IPS DF 6.9 (cell line): Measurements from ENCODE around the gene CGN.
A peak's percentile ranks its signal among the peaks of the same experiment; 100 is the strongest.

ENCODE experiments used
- DNase-seq: peaks from one replicate; pipeline ENCODE4 v3.0.0-alpha.2; 2013; ENCODE audit warnings: low read depth, low spot score
- H3K27ac ChIP-seq: one replicate; pipeline ENCODE4 v1.5.1; 2013; ENCODE audit warnings: low read length, control low read depth
- H3K27me3 ChIP-seq: 2 replicates; pipeline ENCODE4 v1.6.1; 2013; ENCODE audit warnings: mild to moderate bottlenecking, low read length; ENCODE audit not compliant: control insufficient read depth, insufficient read depth
- H3K36me3 ChIP-seq: 2 replicates; pipeline ENCODE4 v1.6.1; 2013; ENCODE audit warnings: low read length; ENCODE audit not compliant: control insufficient read depth, insufficient read depth
- H3K4me1 ChIP-seq: 2 replicates; pipeline ENCODE4 v1.6.1; 2013; ENCODE audit warnings: low read length; ENCODE audit not compliant: control insufficient read depth, insufficient read depth
- H3K4me3 ChIP-seq: 2 replicates; pipeline ENCODE4 v1.5.1; 2013; ENCODE audit warnings: mild to moderate bottlenecking, low read length
- H3K9me3 ChIP-seq: 2 replicates; pipeline ENCODE4 v1.6.1; 2013; ENCODE audit warnings: low read length, inconsistent platforms; ENCODE audit not compliant: control insufficient read depth, insufficient read depth
- WGBS: extraction: QIAGEN DNeasy Blood & Tissue Kit; methylation state at CpG from one replicate; pipeline ENCODE4 v1.1.7; 2013; ENCODE audit warnings: mixed read lengths, missing lambda C conversion rate; ENCODE audit not compliant: insufficient read length, insufficient coverage; 5-methylcytosine and 5-hydroxymethylcytosine counted together

CGN gene

DNA sequence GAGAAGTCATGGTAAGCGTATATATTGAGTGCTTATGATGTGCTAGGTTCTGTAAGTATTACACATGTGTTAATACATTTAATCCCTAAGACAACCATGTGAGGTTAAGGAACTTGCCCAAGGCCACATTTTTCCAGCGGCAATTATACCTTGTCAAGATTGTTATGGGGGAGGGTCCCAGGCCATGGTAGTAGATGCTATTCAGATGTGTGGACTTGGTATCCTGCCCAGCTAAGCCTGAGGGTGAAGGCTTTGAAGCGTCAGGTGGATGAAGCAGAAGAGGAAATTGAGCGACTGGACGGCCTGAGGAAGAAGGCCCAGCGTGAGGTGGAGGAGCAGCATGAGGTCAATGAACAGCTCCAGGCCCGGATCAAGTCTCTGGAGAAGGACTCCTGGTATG lies 25.3 kb downstream of the CGN start:
- H3K27me3 ChIP-seq = no peaks in the 10 kb centered on the region
- no peak overlapping the region for H3K4me3 ChIP-seq
- DNase-seq = no peak
- no peaks in the 10 kb centered on the region for H3K4me1 ChIP-seq
- no CpG with 5 or more reads among the region's 7 CpGs for WGBS
- H3K9me3 ChIP-seq = no peaks in the 10 kb centered on the region
- H3K36me3 ChIP-seq = peaks cover 25% of the 10 kb centered on the region
- no peak overlapping the region for H3K27ac ChIP-seq

- H3K27me3 ChIP-seq = no peaks in the 10 kb centered on the region
- WGBS = no CpG with 5 or more reads among the region's 9 CpGs
- no peak for DNase-seq
- H3K4me1 ChIP-seq = no peaks in the 10 kb centered on the region
- no peak overlapping the region for H3K27ac ChIP-seq
- no peak overlapping the region for H3K4me3 ChIP-seq
- no peaks in the 10 kb centered on the region for H3K9me3 ChIP-seq
- H3K36me3 ChIP-seq = peaks cover 25% of the 10 kb centered on the region
Measured at GRCh38 chr1:151537112-151537511, 25.9 kb downstream of the CGN start.

- no peaks in the 10 kb centered on the region for H3K27me3 ChIP-seq
- H3K4me3 ChIP-seq = peak overlapping the region; percentile 89; the same call in 1 of the 2 replicates
- DNase-seq = no peak
- H3K36me3 ChIP-seq = peaks cover 19% of the 10 kb centered on the region; the same call in 1 of the 2 replicates
- no peaks in the 10 kb centered on the region for H3K9me3 ChIP-seq
- no peak overlapping the region for H3K27ac ChIP-seq
- no CpG with 5 or more reads among the region's 7 CpGs for WGBS
- no peaks in the 10 kb centered on the region for H3K4me1 ChIP-seq
Measured at GRCh38 chr1:151539321-151540020, 28.3 kb downstream of the CGN start.

- no peaks in the 10 kb centered on the region for H3K9me3 ChIP-seq
- no CpG with 5 or more reads among the region's 70 CpGs for WGBS
- H3K36me3 ChIP-seq = peaks cover 15% of the 10 kb centered on the region; the same call in 1 of the 2 replicates
- H3K27me3 ChIP-seq = no peaks in the 10 kb centered on the region
- no peaks in the 10 kb centered on the region for H3K4me1 ChIP-seq
- no peak within 1 kb of the TSS for H3K27ac ChIP-seq
- peak within 1 kb of the TSS; percentile 89 for H3K4me3 ChIP-seq
- DNase-seq = no peak
Measured at GRCh38 chr1:151540021-151540981, 29.1 kb downstream of the CGN start, which contains the start of gene TUFT1. Gene TUFT1, plus strand, starts transcription at chr1:151540309. Its CDS starts 58 bp downstream, at chr1:151540367.

DNA sequence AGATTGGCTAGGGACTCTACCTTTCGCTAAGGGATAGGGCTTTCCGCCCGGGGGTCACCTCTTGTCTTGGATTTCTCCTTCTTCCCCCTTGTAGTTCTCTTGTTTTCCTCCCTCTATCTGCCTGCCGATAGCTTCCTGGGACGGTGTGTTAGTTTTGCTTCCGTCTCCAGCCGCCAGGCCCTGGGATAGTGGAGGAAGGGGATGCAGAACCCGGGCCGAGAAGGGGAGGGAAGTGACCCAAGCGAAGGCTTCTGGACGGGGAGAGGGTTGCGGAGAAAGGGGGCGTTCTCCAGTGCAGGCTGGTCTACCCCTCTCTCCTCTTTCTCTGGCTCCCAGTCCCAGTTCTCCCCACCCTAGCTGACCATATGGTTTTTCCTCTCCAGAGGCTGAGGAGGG lies 29.8 kb downstream of the CGN start:
- H3K27ac ChIP-seq = no peak overlapping the region
- no peaks in the 10 kb centered on the region for H3K4me1 ChIP-seq
- DNase-seq = no peak
- no peaks in the 10 kb centered on the region for H3K27me3 ChIP-seq
- no peaks in the 10 kb centered on the region for H3K9me3 ChIP-seq
- H3K36me3 ChIP-seq = peaks cover 11% of the 10 kb centered on the region; the same call in 1 of the 2 replicates
- no CpG with 5 or more reads among the region's 13 CpGs for WGBS
- H3K4me3 ChIP-seq = peak overlapping the region; percentile 89; the same call in 1 of the 2 replicates

GRCh38 chr1:151541752-151542151 lies 30.6 kb downstream of the CGN start:
- no peak overlapping the region for H3K4me3 ChIP-seq
- H3K9me3 ChIP-seq = no peaks in the 10 kb centered on the region
- no peak overlapping the region for H3K27ac ChIP-seq
- peaks cover 6% of the 10 kb centered on the region; the same call in 1 of the 2 replicates for H3K36me3 ChIP-seq
- no peaks in the 10 kb centered on the region for H3K4me1 ChIP-seq
- H3K27me3 ChIP-seq = no peaks in the 10 kb centered on the region
- WGBS = no CpG with 5 or more reads among the region's 5 CpGs
- DNase-seq = no peak

DNA sequence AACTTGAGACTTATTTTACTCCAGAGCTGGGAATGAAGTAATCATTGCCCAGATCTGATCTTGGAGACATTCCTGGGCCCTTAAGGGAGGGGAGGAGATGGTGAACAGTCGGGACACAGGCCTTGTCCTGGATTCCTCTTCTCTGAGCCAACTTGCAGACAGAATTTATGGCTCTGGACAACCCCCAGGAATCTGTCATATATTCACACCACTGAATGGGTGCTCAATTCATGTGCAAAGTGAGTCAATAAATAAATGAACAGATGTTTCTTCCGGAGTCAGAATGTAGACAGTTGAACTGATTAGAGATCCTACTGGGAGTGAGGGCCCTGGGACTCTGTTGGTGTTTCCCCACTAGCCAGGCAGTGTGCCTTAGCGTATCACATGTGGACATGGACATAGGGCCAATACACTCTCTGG lies 31.5 kb downstream of the CGN start:
- Histone ChIP-seq H3K4me1 (peaks cover 5% of the 10 kb centered on the region; the same call in 1 of the 2 replicates), H3K4me3 (no peak overlapping the region)

GRCh38 chr1:151545542-151545941 lies 34.4 kb downstream of the CGN start:
- WGBS = no CpG with 5 or more reads among the region's 1 CpG
- Histone ChIP-seq H3K4me3 (no peak overlapping the region), H3K36me3 (no peaks in the 10 kb centered on the region), H3K27ac (no peak overlapping the region), H3K9me3 (no peaks in the 10 kb centered on the region), H3K4me1 (peaks cover 9% of the 10 kb centered on the region), H3K27me3 (no peaks in the 10 kb centered on the region)
- DNase-seq = no peak

More for the DNA sequence above, 31.5 kb downstream of the CGN start:
- WGBS = no CpG with 5 or more reads among the region's 3 CpGs
- peaks cover 1% of the 10 kb centered on the region; the same call in 1 of the 2 replicates for H3K36me3 ChIP-seq
- H3K27me3 ChIP-seq = no peaks in the 10 kb centered on the region
- no peak overlapping the region for H3K27ac ChIP-seq
- DNase-seq = no peak
- no peaks in the 10 kb centered on the region for H3K9me3 ChIP-seq

DNA sequence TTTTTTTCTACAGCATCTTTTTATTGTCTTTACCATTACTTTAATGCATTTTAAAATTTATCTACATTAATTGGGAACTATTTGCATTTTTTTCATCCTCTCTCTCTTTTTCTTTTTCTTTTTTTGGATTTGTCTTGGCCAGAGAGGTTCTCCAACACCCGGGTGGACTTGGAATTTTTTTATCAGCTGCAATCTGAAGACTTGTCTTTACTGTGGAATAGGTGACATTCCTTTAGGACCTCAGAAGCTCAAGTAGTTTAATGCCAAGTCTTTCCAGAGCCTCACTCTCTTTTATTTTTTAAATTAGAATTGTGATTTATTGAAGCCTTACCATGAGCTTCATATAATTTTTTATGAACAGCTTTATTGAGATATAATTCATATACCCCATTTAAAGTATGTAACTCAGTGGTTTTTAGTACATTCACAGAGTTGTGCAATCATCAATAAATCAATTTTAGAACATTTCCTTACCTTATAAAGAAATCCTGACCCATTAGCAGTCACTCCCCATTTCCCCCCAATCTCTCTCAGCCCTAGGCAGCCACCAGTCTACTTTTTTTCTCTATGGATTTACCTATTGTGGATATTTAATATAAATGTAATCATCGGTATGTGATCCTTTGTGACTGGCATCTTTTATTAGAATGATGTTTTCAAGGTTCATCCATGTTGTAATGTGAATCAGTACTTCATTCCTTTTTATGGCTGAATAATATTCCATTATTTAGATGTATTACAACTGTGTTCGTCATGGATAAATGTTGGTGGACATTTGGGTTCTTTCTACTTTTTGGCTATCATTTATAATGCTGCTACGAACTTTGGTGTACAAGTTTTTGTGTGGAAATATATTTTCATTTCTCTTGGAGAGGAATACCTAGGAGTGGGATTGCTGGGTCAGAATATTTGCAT lies 35.1 kb downstream of the CGN start:
- H3K9me3 ChIP-seq = no peaks in the 10 kb centered on the region
- H3K4me1 ChIP-seq = peaks cover 9% of the 10 kb centered on the region
- no peak for DNase-seq
- WGBS = no CpG with 5 or more reads among the region's 4 CpGs
- no peak overlapping the region for H3K27ac ChIP-seq
- no peak overlapping the region for H3K4me3 ChIP-seq
- no peaks in the 10 kb centered on the region for H3K36me3 ChIP-seq
- no peaks in the 10 kb centered on the region for H3K27me3 ChIP-seq
